ENCODE measurements around the gene GPR75. TPM values are rescaled to one million over a fixed set of nuclear protein-coding genes. Genes with fewer than 3 reads are reported as not detected.

GPR75 gene
- 10 to 100 TPM in 1 of 8 experiments, 1 to 10 TPM in 6, under 1 TPM in 1; 0.87 to 14.2 (median 1.6) TPM for total RNA-seq

DNA sequence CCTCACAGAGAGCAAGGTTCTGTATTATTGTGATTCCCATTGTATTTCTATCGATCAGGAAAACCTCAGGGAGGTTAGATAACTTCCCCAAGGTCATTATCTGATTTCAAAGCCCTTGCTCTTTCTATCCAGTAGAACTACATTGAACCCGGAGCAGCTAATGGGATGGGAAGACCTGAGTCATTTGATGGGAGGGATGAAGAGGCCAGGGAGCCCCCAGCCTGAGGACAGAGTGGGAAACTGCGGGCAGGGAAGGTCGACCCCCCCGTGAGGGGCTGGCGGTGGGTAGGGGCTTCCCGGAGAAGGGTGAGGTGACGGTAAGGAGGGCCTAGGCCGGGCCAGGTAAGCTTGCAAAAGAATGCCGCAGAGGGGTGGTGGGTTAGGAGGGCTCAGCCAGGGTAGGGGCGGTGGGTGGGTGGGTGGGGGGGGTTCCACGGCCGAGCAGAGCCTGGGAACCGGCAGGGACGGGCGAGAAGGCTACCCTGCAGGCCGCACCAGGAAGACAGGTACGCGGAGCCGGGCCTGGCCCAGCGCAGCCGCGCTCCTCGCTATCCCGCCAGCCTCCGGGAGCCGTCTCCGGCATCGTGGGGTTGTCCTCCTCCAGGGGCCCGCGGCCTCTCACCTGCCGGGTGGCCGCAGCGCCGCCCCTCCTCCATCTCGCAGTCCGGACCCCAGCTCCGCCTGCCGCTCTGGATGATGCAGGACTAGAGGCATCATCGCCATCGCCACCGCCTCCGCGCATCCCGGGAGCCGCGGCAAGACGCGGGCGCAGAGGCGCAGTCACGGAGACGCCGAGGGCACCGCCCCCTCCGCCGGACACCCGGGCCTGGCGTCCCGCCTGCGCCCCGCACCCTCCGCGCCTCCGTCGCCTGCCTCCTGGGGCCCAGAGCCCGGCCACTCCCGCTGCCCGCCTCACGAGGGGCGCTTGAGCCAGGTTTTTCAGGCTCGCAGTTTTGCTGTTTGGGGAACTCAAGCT, at the start of gene GPR75:
TSS of gene GPR75 (minus strand) at position 762 of the 976 bp plus-strand sequence. CDS start 5,211 bp downstream, outside the sequence.
- Histone ChIP-seq H3K4me1 (replicated peaks in 1 of 2) (no peaks in the 10 kb centered on the region), H3K4me3 (no peak within 1 kb of the TSS), H3K27ac (no peak within 1 kb of the TSS)
- peak; percentile 7 to 74 (median 64) for ATAC-seq (replicated peaks in 6 of 8)
- in situ Hi-C loops (cut with MboI; ENCODE audit: low pct_unique_long_range_greater_than_20kb in 2 of 9, low sequenced_read_pairs in 9 of 9, unreplicated experiment in 9 of 9), result no loop called here
- 59 to 100% (median 79%) methylated on average over 1 to 8 of the region's 72 CpGs; no CpG with 5 or more reads in 6 of the 10 experiments for WGBS, 10 experiments

DNA sequence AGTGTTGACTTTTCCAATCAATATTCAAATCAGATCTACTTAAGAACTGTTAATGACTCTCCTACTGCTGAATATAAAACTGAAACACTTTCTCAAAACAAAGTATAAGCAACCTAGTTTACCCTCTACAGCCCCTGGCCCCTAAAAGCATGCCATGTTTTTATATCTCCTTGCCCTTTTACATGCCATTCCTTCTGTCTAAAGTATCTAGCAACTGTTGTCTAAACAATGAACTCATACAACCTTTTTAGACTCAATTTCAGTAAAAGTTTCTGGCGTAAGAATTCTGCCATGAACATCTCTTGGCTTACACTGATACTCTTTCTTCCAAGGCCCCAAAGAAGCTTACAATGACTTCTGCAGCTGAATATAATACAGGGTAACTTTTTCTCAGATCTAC, 47.8 kb upstream of the GPR75 start:
- H3K4me3 ChIP-seq, result no peak overlapping the region
- no peaks in the 10 kb centered on the region for H3K4me1 ChIP-seq (replicated peaks in 1 of 2)
- ATAC-seq (replicated peaks in 6 of 8), result no peak
- no peak overlapping the region for H3K27ac ChIP-seq
- 40 to 100% (median 100%) methylated on average over 1 of the region's 1 CpG; no CpG with 5 or more reads in 3 of the 10 experiments for WGBS, 10 experiments
- in situ Hi-C loops (cut with MboI; ENCODE audit: low pct_unique_long_range_greater_than_20kb in 2 of 9, low sequenced_read_pairs in 9 of 9, unreplicated experiment in 9 of 9), result no loop called here

DNA sequence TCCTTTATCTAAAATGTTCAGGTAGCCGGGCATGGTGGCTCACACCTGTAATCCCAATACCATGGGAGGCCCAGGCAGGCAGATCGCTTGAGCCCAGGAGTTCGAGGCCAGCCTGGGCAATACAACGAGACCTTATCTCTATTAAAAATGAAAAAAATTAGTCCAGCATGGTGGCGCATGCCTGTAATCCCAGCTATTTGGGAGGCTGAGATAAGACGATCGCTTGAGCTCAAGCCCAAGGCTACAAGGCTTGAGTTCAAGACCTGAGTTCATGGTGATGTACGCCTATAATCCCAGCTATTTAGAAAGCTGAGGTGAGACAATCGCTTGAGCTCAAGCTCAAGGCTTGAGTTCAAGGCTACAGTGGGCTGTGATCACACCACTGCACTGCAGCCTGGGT, 45.6 kb upstream of the GPR75 start:
- in situ Hi-C loops (cut with MboI; ENCODE audit: low pct_unique_long_range_greater_than_20kb in 2 of 9, low sequenced_read_pairs in 9 of 9, unreplicated experiment in 9 of 9), result no loop called here
- Histone ChIP-seq H3K27ac (no peak overlapping the region), H3K4me3 (no peak overlapping the region), H3K4me1 (replicated peaks in 1 of 2) (no peaks in the 10 kb centered on the region)
- no peak for ATAC-seq (replicated peaks in 6 of 8)
- WGBS, 10 experiments, result 80 to 100% (median 95%) methylated on average over 1 to 8 of the region's 9 CpGs; no CpG with 5 or more reads in 2 of the 10 experiments

DNA sequence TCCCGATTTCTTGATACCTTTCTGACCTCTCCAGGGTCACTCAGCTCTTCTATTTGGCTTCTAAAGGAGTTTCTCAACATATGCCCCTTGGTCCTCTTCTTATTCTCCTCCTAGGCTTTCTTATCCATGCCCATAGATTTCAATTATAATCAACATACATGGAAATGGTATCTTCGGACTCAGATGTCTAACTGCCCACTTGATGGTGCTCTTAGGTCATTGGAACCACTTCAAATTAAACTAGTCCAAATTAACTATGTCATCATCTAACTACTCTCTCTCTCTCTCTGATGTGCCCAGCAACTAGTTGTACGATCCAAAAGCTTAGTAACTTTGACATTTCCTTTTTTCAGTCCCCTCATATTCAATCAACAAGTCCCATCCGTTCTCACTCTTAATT, 43.2 kb upstream of the GPR75 start:
- Histone ChIP-seq H3K4me3 (no peak overlapping the region), H3K27ac (no peak overlapping the region), H3K4me1 (replicated peaks in 1 of 2) (no peaks in the 10 kb centered on the region)
- in situ Hi-C loops (cut with MboI; ENCODE audit: low pct_unique_long_range_greater_than_20kb in 2 of 9, low sequenced_read_pairs in 9 of 9, unreplicated experiment in 9 of 9), result no loop called here
- no peak for ATAC-seq (replicated peaks in 6 of 8)
- WGBS, 10 experiments, result 36 to 94% (median 83%) methylated on average over 3 to 4 of the region's 4 CpGs

DNA sequence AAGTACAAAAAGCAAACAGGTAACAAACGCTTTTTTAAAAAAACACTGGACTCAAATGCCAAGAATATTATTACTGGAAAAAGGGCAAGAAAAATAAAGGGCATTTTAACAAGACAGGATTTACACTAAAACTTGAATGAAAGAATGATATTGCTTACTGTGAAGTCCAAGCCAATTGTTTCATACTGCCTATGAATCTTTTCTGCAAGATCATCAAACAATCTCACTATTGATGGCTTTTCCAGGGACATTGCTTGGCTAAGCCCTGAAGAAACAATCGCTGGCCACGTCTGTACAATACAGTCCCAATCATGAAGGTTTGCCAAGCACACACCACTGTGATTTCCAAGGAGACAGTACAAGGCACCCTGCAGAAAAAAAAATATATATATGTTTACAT, 41.4 kb upstream of the GPR75 start:
- no peak overlapping the region for H3K27ac ChIP-seq
- 63 to 100% (median 100%) methylated on average over 1 to 3 of the region's 3 CpGs for WGBS, 10 experiments
- in situ Hi-C loops (cut with MboI; ENCODE audit: low pct_unique_long_range_greater_than_20kb in 2 of 9, low sequenced_read_pairs in 9 of 9, unreplicated experiment in 9 of 9), result no loop called here
- no peak overlapping the region for H3K4me3 ChIP-seq
- ATAC-seq (replicated peaks in 6 of 8), result no peak
- no peaks in the 10 kb centered on the region for H3K4me1 ChIP-seq (replicated peaks in 1 of 2)

DNA sequence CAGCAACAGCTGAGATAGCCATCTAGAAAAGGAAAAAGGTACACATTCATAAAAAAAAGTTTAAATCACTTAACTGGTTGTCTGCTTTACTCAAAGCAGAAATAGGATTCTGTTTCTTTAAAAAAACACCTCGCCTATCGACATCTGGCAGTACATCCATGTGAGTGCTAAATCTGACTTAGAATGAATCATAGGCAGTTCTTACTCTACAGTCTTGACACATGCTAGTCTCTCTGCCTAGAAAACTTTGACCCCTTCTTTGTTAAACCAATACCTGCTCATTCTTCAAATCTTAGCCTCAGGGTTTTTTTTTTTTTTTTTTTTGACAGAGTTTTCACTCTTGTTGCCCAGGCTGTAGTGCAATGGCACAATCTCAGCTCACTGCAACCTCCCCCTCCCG, 37.1 kb upstream of the GPR75 start:
- WGBS, 10 experiments, result 9 to 100% (median 68%) methylated on average over 1 to 3 of the region's 3 CpGs
- in situ Hi-C loops (cut with MboI; ENCODE audit: low pct_unique_long_range_greater_than_20kb in 2 of 9, low sequenced_read_pairs in 9 of 9, unreplicated experiment in 9 of 9), result no loop called here
- Histone ChIP-seq H3K4me1 (replicated peaks in 1 of 2) (no peaks in the 10 kb centered on the region), H3K27ac (no peak overlapping the region), H3K4me3 (no peak overlapping the region)
- peak in 3 of 8 experiments; percentile 63 to 99 (median 97) for ATAC-seq (replicated peaks in 6 of 8)

DNA sequence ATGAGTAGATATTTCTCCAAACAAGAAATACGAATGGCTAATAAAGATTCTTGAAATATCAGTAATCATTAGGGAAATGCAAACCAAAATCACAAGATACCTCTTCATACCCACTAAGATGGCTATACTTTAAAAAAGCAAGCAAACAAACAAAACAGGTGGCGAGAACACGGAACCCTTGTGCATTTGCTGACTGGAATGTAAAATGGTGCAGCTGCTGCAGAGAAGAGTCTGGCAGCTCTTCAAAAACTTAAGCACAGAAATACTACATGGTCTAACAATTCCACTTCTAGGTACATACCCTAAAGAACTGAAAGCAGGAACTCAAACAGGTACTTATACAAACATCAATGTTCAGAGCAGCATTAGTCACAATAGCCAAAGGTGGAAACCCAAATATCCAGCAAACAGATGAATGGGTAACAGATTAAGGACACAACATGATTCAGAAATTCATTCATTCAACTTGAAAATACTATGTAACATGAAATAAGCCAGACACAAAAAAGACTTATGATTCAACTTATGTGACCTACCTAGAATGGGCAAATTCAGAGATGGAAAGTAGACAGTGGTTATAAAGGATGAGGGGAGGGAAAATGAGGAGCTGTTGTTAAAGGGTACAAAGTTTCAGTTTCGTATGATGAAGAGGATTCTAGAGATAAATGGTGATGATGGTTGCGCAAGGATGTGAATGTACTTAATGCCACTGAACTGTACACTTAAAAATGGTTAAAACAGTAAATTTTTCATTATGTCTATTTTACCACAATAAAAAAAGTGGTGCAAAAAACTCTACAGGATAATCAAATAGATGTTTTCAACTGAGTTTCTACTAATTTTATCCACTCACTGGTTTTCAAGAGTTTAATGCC, 26.9 kb upstream of the GPR75 start:
- no peak overlapping the region for H3K4me3 ChIP-seq
- H3K27ac ChIP-seq, result no peak overlapping the region
- in situ Hi-C loops (cut with MboI; ENCODE audit: low pct_unique_long_range_greater_than_20kb in 2 of 9, low sequenced_read_pairs in 9 of 9, unreplicated experiment in 9 of 9), result no loop called here
- H3K4me1 ChIP-seq (replicated peaks in 1 of 2), result no peaks in the 10 kb centered on the region
- ATAC-seq (replicated peaks in 6 of 8), result no peak
- WGBS, 10 experiments, result 85 to 100% (median 93%) methylated on average over 1 to 5 of the region's 5 CpGs; no CpG with 5 or more reads in 1 of the 10 experiments

DNA sequence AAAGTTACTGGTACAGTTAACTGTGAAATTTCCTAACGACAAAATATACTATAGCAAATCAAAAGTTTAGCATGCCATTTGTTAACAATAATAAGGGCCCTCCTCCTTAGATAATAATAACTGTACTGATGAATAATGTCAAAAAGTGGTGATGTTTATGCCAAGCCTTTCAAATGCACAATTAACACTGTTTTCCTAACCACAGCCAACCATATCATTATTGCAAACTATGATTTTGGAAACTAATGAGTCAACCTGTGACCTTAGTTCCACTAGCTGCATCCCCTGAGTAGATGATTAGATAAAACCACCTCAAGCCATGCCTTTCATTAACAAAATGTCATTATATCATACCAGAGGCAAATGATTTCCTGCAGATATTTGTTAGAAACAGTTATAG, 25.1 kb upstream of the GPR75 start:
- in situ Hi-C loops (cut with MboI; ENCODE audit: low pct_unique_long_range_greater_than_20kb in 2 of 9, low sequenced_read_pairs in 9 of 9, unreplicated experiment in 9 of 9), result no loop called here
- ATAC-seq (replicated peaks in 6 of 8), result no peak
- no peak overlapping the region for H3K27ac ChIP-seq

DNA sequence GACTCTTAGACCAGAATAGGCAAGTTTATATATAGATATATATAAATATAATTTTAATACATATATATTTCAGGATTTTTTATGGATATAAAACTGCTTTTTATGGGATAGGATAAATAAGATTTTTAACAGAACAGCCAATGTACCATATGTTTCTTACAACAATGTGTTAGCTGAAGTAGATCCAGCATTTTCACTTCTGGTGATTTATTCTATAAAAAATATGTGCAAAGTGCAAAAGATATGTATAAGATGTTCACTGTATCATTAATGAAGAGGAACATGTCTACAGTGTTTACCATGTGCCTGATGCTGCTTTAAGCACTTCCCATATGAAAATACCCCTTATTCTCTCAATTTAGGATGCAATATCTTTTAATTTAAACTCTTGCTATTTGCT, 22.2 kb upstream of the GPR75 start:
- in situ Hi-C loops (cut with MboI; ENCODE audit: low pct_unique_long_range_greater_than_20kb in 2 of 9, low sequenced_read_pairs in 9 of 9, unreplicated experiment in 9 of 9), result no loop called here

More for the DNA sequence above, 25.1 kb upstream of the GPR75 start:
- 88 to 100% (median 100%) methylated on average over 1 of the region's 1 CpG; no CpG with 5 or more reads in 3 of the 10 experiments for WGBS, 10 experiments
- H3K4me1 ChIP-seq (replicated peaks in 1 of 2), result no peaks in the 10 kb centered on the region
- no peak overlapping the region for H3K4me3 ChIP-seq

DNA sequence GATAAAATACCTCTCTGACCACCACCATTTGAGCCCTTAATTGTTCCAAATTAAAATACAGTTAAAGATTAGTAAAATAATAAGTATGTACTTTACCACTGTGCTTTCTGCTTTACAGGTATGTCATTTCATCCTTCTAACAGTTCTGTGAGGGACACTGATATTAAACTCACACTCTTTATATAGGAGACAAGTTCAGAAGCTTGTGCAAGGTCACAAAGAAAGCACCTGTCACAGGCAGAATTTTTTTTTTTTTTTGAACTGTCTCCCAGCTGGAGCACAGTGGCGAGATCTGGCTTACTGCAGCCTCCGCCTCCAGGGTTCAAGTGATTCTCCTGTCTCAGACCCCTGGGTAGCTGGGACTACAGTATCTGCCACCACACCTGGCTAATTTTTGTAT, 21.6 kb upstream of the GPR75 start:
- 80 to 100% (median 93%) methylated on average over 1 to 2 of the region's 2 CpGs; no CpG with 5 or more reads in 6 of the 10 experiments for WGBS, 10 experiments
- no peak for ATAC-seq (replicated peaks in 6 of 8)
- in situ Hi-C loops (cut with MboI; ENCODE audit: low pct_unique_long_range_greater_than_20kb in 2 of 9, low sequenced_read_pairs in 9 of 9, unreplicated experiment in 9 of 9), result no loop called here
- Histone ChIP-seq H3K4me1 (replicated peaks in 1 of 2) (peaks cover 0 to 7% of the 10 kb centered on the region in 2 donors), H3K27ac (no peak overlapping the region), H3K4me3 (no peak overlapping the region)

More for the DNA sequence above, 22.2 kb upstream of the GPR75 start:
- Histone ChIP-seq H3K4me1 (replicated peaks in 1 of 2) (peaks cover 0 to 7% of the 10 kb centered on the region in 2 donors), H3K4me3 (no peak overlapping the region), H3K27ac (no peak overlapping the region)
- no peak for ATAC-seq (replicated peaks in 6 of 8)

DNA sequence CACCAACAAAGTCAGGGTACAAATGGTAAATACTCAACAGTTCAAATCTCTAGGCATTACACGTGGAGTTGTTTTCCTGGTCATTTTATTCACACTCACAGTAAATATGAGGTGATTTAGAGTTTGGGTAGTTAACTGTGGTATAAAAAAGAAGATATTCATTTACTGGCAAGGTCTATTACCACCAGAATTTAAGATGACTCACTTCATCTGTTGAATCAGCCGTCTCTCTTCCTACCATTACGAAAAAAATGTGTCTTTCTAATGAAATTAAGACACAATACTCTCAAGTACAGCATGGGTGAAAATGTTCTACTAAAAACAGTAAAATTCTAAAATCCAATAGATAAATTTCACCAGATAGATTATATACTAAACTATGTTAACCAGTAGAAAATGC, 21.0 kb upstream of the GPR75 start:
- no peak overlapping the region for H3K4me3 ChIP-seq
- peak in 1 of 8 experiments; percentile 28 for ATAC-seq (replicated peaks in 6 of 8)
- in situ Hi-C loops (cut with MboI; ENCODE audit: low pct_unique_long_range_greater_than_20kb in 2 of 9, low sequenced_read_pairs in 9 of 9, unreplicated experiment in 9 of 9), result no loop called here
- WGBS, 10 experiments, result 0 to 100% (median 63%) methylated on average over 1 to 3 of the region's 3 CpGs; no CpG with 5 or more reads in 2 of the 10 experiments
- no peak overlapping the region for H3K27ac ChIP-seq
- H3K4me1 ChIP-seq (replicated peaks in 1 of 2), result peaks cover 0 to 7% of the 10 kb centered on the region in 2 donors

DNA sequence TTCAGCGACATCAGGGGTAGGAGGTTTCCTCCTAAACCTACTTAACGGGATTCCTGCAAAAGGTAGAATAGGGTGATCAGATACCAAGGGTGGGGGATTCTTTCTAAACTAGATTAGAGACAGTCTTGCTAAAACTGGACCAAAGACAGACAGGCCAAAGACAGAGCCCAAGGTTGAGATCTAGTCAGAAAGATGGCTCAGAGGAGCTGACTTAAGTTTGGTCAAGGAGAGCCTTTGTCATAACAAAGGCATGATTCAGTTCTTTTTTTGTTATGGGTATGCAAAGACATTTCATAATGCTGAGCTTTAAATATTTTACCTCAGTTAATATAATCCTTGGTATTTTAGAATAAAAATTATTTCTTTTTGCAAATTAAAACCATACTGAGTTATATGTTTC, 17.8 kb upstream of the GPR75 start:
- H3K4me1 ChIP-seq (replicated peaks in 1 of 2), result peaks cover 0 to 7% of the 10 kb centered on the region in 2 donors
- H3K4me3 ChIP-seq, result no peak overlapping the region
- 75 to 100% (median 100%) methylated on average over 1 to 2 of the region's 2 CpGs; no CpG with 5 or more reads in 2 of the 10 experiments for WGBS, 10 experiments
- no peak overlapping the region for H3K27ac ChIP-seq
- in situ Hi-C loops (cut with MboI; ENCODE audit: low pct_unique_long_range_greater_than_20kb in 2 of 9, low sequenced_read_pairs in 9 of 9, unreplicated experiment in 9 of 9), result no loop called here
- ATAC-seq (replicated peaks in 6 of 8), result no peak

DNA sequence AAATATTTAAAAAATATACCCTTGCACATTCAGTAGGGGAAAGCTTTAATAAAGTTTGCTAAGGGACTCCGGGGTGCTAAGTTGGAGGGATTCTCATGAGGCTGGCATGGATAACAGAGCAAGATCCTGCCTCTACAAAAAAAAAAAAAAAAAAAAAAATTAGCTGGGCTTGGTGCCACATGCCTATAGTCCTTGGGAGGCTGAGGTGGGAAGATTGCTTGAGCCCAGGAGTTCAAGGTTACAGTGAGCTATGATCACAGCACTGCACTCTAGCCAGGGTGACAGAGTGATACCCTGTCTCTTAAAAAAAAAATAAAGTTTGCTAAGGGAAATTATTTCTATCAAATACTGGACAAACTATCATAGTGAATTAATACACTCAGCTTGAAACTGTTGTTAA, 17.3 kb upstream of the GPR75 start:
- peaks cover 0 to 7% of the 10 kb centered on the region in 2 donors for H3K4me1 ChIP-seq (replicated peaks in 1 of 2)
- in situ Hi-C loops (cut with MboI; ENCODE audit: low pct_unique_long_range_greater_than_20kb in 2 of 9, low sequenced_read_pairs in 9 of 9, unreplicated experiment in 9 of 9), result no loop called here
- H3K4me3 ChIP-seq, result no peak overlapping the region
- 0 to 100% (median 38%) methylated on average over 1 of the region's 1 CpG; no CpG with 5 or more reads in 3 of the 10 experiments for WGBS, 10 experiments
- no peak overlapping the region for H3K27ac ChIP-seq
- ATAC-seq (replicated peaks in 6 of 8), result no peak
